Inflammatory macrophage treated with lipopolysaccharide for 1 hour (primary cell): ENCODE results near the gene CAMK2N2.
A peak's percentile ranks its signal among the peaks of the same experiment; 100 is the strongest.

Experiments
- DNase-seq, 2 donors: peaks; one replicate each; pipeline ENCODE4 v3.0.0-alpha.2; 2020 to 2022

Gene CAMK2N2

DNA sequence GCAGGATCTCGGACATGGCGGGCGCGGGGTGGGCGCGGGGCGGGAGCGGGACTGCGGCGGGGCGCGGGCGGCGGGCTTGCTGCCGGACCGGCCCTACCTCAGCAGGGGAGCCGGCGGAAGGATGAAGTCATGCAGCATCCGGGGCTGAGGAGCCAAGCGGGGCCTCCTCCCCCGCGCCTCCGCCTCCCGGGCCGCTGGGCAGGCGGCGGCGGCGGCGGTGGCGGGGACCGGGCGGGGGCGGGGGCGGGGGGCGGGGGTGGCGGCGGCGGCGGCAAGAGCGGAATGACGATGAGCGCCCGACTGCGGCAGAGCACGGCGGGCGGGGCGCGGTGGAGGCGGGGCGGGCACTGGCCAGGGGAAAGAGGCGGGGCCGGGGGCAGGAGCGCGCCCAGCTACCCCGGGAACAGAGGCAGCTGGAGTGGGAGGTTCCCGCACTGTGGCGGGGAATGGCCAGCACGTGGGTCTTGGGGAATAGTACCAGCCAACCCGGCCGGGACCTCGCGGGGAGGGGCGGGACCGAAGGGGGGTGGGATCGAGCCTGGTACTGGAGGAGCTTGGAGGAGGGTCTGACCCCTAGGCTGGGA, at the start of gene CAMK2N2:
Gene CAMK2N2, minus strand, starts transcription at position 284 of the 584 bp plus-strand sequence. Its CDS starts 268 bp downstream, at position 16.
- peak; percentile 13 to 19 for DNase-seq

DNA sequence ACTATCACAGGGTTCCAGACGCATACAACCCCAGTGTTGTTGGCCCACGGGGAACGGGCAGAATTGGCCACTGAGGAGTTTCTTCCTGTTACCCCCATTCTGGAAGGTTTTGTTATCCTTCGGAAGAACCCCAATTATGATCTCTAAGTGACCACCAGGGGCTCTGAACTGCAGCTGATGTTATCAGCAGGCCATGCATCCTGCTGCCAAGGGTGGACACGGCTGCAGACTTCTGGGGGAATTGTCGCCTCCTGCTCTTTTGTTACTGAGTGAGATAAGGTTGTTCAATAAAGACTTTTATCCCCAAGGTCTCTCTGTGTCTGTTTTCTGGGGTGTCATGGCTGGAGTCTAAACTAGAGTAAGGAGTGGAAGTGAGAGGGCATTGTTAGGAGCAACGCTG, 47.4 kb upstream of the CAMK2N2 start:
- no peak for DNase-seq

DNA sequence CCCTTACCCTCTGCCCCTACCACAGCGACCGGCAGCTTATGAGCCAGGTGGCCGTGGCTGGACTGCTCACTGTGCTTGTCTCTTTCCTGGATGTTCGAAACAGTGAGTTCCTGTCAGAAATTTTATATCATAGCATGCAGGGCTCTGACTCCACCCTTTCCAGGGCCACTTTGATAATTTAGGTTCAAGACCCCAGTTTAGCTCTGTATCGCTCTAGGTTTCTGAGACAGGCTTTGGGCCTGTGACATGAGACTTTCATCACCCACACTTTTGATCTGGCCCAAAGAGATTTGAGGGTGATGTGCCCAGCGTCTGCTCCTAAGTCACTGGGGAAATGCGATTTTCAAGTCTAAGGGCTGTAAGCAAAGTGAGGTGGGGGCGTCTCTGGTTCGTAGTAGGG, 46.6 kb upstream of the CAMK2N2 start:
- no peak for DNase-seq

DNA sequence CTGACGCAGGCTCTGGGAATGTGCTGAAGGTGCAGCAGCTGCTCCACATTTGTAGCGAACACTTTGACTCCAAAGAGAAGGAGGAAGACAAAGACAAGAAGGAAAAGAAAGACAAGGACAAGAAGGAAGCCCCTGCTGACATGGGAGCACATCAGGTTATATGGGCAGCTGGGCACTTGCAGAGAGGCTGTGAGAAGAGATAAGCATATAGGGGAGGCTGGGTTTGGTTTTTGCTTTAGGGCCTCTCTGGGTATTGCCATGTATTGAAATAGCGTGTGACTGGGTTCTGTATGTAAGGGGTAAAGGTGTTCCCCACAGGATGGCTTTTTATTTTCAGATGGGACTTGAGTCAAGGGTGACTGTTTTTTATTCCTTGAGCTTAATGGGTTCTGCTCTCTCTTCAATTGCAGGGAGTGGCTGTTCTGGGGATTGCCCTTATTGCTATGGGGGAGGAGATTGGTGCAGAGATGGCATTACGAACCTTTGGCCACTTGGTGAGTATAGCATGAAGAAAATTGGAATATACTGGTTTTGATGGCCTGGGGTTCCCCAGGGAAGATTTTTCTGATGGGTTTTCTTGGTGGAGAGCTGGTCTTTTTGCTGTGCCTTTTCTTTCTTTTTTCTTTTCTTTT, 45.1 kb upstream of the CAMK2N2 start:
- DNase-seq, result no peak

DNA sequence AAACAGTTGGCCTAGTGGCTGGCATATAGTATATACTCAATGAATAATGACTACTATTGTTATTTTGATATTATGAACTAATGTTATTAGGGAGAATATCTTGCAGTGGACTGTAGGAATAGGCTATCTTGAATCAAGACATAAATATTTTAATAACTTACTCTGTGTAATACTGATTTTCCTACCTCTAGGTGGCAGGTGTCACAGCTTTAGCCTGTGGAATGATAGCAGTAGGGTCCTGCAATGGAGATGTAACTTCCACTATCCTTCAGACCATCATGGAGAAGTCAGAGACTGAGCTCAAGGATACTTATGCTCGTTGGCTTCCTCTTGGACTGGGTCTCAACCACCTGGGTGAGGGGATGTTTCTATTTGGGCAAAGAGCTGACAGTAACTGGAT, 44.2 kb upstream of the CAMK2N2 start:
- peak in 1 of 2 donors; percentile 11 for DNase-seq

DNA sequence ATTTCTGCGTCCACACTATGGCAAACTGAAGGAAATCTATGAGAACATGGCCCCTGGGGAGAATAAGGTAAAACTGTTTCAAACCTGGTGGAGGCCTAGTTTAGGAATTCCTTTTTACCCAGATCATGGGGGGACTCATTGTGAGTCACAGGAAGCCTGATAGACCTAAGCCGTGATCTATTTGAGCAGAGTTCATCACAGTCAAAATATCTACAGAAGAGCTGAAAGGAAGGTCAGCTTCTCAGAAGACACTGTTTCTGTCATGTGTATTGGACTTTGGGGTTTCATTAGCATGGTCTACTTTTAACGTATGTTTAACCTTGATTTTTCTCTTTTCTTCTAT, 39.0 kb upstream of the CAMK2N2 start:
- DNase-seq, result no peak

DNA sequence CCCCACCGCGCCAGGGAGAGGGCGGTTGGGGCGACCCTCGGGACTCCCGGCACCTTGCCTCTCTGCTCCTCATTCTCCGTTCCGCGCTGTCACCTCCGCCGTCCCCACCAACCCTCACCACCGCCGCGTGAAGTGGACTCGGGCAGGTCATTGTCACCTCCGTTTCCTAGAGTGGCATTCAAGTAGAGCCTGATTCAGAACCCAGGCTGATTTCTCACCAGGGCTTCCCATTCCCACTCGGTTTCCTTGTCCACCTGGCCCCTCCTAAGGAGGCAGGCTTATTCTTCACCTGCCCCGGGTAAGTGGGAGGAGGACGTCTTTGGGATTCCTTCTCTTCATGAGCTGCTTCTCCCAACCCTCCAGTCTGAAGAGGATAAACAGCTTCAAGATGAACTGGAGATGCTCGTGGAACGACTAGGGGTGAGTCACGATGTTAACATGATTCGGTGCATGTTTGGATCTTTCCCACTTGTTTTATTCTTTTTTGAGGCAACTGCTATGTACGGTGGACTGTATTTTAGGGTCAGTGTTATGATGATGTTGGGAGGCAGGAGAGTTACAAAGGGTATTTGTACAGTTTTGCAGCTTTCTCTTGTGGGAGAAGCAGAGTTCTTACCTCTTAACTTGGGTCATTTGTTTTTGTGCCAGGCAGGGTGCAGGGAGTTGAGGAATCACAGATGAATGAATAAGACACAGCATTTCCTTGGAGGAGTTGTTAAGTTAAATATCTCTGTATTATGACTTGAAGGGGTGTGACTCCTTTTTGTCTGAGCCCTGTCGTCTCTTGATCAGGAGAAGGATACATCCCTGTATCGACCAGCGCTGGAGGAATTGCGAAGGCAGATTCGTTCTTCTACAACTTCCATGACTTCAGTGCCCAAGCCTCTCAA, 38.4 kb upstream of the CAMK2N2 start:
- DNase-seq, result no peak

DNA sequence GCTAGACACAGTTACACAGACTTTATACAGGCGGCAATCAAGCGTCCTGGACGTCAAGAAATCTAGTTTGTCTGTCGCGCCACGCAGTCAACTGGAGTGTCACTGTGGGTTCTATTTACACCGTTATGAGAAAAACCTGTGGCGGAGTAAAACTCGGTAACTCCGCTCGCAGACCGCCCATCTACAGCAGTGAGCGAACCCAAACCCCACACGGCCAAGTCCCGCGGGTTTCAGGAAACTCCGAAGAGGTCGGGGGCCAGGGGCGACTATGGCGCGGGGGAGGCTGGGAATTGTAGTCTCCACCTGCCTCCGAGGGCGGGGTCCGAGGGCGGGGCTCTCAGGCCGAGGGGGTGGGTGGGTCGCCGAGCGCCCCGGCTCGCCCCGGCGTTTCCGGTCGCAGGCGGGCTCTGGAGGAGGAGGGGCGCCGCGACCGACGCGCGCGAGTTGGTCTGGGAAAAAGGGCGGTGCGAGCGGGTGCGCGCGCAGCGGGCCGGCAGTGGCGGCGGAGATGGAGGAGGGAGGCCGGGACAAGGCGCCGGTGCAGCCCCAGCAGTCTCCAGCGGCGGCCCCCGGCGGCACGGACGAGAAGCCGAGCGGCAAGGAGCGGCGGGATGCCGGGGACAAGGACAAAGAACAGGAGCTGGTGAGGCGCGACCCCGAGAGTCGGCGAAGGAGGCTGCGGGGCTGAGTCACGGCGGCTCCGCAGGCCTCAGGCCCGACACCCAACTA, 37.6 kb upstream of the CAMK2N2 start, which contains the start of gene PSMD2:
Gene PSMD2, plus strand, starts transcription at position 483 of the 729 bp plus-strand sequence. Its CDS starts 26 bp downstream, at position 509.
- DNase-seq, result peak; percentile 95 to 96

DNA sequence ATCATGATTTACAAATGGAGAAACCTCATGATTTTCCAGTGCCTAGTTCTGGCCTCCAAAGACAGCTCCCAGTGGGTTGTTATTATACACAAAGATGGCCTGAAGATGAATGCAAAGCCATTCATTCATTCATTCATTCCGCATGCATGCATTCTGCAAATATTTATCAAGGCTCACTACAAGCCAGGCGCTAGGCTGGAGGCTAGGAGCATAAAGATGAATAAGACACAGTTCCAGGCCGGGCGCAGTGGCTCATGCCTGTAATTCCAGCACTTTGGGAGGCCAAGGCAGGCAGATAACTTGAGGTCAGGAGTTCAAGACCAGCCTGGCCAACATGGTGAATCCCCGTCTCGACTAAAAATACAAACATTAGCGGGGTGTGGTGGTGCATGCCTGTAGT, 35.3 kb upstream of the CAMK2N2 start:
- DNase-seq, result no peak

DNA sequence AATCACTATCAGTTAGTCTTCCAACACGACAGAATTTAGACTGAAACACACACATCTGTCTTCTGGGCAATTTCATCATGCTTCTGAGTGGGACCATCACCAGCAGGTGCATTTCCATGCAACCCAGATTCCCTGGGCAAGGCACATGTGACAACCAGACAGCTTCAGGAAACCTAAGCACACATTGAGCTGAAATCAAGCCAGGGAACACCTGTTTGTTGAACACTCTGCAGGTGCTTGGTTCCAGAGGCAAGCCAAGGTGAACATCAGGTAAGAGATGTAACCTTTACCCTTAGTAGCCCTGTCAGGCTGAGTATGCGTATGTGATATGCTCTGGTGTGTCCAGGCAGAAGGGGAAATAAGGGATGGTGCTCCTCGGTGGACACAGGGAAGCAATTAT, 34.4 kb upstream of the CAMK2N2 start:
- no peak for DNase-seq

DNA sequence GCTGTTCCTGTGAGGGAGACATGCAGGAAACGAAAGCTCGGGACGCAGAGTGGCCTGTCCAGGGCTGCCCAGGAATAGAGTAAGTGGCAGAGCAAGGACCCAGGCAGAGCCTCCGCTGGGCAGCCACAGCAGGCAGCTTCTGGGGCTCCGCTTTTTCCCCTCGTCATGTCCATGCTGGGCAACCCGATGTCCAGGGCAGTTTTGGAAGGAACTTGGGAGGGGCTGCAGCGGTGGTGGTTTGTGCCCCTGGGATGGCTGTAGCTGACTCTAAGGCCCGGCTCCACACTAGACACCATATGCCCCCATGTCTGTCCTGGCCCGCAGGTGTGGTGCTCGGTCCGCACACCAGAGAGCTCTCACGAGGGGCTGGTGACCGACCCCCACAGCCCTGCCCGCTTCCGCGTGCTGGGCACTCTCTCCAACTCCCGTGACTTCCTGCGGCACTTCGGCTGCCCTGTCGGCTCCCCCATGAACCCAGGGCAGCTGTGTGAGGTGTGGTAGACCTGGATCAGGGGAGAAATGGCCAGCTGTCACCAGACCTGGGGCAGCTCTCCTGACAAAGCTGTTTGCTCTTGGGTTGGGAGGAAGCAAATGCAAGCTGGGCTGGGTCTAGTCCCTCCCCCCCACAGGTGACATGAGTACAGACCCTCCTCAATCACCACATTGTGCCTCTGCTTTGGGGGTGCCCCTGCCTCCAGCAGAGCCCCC, 30.5 kb upstream of the CAMK2N2 start:
- DNase-seq, result no peak

DNA sequence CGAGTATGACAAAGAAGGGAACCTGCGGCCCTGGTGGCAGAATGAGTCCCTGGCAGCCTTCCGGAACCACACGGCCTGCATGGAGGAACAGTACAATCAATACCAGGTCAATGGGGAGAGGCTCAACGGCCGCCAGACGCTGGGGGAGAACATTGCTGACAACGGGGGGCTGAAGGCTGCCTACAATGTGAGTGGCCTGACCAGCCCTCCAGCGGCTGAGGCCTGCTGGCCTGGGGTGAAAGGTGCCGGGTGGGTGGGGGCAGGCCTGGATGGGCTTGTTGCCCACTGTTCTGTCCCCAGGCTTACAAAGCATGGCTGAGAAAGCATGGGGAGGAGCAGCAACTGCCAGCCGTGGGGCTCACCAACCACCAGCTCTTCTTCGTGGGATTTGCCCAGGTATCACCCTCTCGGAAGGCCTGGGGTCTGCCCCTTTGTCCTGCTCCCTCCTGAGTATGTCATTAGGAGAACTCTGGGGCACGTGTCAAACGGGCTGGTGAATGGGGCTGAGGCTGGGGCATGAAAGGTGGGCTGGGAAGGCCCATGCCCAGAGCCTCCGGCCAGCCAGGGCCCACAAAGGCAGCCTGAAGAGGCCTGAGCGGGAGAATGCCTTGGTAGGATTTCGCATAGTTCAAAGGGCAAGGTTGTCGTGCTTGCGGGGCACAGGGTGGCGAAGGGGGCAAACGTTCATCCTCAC, 29.8 kb upstream of the CAMK2N2 start:
- DNase-seq, result no peak

DNA sequence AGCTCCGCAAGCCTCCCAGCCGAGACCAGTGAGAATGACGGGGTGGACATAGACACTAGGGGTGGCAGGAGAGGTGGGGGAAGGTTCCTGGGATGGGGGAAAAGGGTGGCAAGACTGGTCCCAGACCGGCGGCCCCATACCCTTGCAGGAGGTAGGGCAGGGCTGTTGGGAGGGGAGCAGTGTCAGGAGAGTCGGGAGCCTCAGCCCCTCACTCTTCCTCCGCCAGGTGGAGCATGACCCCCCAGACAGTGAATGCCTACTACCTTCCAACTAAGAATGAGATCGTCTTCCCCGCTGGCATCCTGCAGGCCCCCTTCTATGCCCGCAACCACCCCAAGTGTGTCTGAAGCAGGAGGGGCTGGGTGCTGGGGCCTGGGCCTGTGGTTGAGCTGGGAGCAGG, 29.0 kb upstream of the CAMK2N2 start:
- DNase-seq, result no peak

DNA sequence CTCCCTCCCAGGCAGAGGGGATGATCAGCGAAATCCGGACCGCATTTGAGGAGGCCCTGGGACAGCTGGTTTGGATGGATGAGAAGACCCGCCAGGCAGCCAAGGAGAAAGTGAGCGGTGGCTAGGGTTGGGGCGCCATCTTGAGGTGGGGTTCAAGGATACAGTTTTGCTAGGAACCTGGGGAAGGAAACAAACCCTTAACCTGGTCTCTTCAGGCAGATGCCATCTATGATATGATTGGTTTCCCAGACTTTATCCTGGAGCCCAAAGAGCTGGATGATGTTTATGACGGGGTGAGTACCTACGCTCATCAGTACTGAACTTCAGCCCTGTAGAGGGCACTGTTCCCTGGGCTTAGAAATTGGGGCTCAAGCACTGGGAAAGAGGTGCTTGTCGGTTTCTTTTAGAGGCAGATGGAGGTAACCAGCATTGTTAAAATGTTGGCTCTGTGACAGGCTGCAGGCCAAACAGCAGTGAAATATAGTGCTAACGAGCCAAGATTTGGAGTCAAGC, 28.1 kb upstream of the CAMK2N2 start:
- DNase-seq, result peak; percentile 15 to 67

DNA sequence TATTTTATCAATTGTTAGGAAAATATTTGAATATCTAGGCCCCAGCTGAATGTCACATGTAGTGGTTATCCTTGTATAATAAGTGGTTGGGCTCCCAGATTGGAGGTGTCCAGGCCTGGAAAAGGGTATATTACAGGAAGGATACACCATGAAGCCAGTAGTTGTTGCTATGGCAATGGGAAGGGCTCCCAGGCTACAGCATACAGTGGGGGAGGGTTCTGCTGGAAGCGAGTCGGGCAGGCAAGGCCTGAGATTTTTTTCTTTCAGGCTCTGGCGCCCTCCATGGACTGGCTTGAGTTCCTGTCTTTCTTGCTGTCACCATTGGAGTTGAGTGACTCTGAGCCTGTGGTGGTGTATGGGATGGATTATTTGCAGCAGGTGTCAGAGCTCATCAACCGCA, 23.3 kb upstream of the CAMK2N2 start:
- peak in 1 of 2 donors; percentile 13 for DNase-seq

DNA sequence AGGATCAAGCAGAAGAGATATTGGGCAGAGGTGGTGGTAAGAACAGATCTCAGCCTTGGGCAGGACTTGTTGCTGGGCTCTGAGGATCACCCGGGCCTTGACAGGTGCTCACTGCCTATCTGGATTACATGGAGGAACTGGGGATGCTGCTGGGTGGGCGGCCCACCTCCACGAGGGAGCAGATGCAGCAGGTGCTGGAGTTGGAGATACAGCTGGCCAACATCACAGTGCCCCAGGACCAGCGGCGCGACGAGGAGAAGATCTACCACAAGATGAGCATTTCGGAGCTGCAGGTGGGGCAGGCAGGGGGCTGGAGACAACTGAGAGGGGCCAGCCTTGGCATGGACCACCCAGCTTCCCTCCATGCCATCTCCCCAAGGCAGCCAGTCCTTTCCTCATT, 22.3 kb upstream of the CAMK2N2 start:
- DNase-seq, result no peak

DNA sequence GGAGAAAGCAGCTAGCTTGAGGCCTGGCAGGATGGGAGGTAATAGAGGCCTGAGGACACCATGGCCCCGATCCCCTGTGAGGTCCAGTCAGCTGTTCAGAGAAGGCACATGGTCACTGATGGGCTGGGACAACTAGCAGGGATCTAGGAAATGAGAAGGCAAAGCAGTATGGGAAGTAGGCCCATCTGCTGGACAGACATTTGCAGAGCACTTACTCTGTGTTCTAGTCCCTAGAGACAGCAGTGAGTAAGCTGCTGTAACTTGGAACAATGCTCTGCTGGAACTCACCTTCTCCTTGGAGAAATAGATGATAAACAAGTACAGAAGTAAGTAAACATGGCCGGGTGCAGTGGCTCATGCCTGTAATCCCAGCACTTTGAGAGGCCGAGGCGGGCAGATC, 21.6 kb upstream of the CAMK2N2 start:
- DNase-seq, result no peak

DNA sequence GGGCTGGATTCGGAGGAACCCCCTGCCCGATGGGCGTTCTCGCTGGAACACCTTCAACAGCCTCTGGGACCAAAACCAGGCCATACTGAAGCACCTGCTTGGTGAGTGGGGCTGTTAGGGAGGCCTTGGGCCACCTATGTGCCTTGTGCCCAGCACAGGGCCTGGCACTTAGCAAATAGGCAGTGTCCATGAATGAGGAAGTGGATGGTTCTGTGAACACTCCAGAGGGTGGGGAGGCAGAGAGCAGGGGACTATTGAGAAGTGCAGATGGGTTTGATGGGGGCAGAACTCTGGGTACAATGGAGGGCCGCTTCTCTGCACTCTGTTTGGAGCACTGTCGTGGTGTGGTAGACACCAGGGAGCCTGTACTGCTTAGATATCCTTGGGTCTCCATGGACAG, 16.0 kb upstream of the CAMK2N2 start:
- DNase-seq, result no peak

DNA sequence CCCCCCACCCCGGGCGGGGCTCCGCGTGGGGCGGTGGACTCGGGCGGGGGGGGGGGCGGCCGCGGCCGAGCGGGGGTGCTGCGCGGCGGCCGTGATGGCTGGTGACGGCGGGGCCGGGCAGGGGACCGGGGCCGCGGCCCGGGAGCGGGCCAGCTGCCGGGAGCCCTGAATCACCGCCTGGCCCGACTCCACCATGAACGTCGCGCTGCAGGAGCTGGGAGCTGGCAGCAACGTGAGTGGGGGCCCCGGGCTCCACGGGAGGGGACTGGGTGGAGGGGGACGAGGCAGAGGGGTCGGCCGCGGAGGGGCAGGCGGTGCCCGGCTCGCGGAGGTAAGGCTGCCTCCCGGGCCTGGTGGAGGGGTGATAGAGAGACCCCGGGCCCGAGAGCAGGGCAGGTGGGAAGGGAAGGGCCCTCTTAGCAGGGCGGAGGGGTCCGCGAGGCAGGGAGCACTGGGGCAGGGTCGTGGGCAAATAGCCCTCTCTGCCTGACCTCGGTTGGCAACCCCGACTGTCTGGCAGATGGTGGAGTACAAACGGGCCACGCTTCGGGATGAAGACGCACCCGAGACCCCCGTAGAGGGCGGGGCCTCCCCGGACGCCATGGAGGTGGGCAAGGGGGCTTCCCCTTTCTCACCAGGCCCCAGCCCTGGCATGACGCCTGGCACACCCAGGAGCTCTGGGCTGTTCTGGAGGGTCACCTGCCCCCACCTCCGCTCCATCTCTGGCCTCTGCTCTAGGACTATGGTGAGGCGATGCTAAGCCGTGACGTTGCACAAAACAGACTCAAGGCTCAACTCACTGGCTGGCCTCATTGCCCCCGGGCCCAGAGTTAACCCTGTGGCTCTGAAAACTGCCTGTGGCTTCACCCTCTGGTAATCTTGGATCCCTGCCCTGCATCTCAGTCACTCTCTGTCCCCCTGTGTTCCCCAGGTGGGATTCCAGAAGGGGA, 14.9 kb upstream of the CAMK2N2 start, which contains the start of gene ECE2:
Gene ECE2, plus strand, starts transcription at position 62 of the 950 bp plus-strand sequence. Its CDS starts 132 bp downstream, at position 194.
- DNase-seq, result no peak

DNA sequence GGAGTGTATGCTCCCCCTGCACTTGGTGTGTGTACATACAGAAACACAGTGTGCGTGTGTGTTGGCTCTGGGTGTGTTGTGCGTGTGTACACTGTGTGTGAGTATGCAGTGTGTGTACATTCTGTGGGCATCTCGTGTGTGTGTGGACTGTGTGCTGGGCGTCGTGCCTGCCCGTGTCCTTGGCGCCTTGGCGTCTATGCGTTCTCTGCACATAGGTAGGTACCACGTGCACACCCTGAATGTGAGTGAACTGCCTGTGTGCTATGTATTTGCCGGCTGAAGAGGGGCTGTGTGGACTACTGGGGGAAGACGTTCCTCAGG, 14.0 kb upstream of the CAMK2N2 start:
- DNase-seq, result no peak

DNA sequence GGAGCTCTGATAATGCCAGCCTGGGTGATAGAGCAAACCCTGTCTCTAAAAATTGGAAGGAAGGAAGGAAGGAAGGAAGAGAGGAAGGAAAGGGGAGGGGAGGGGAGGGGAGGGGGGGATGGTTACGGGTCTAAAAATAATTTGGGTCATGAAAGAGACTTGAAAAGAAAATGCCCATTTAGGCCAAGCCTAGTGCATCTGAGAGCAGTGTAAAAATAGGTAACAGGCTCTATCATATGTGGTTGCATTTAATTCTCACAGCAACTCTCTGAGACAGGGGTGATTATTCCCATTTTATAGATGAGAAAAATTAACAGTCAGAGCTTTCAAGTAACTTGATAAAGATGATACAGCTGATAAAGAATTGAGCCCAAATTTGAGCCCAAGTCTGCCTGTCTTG, 10.9 kb upstream of the CAMK2N2 start:
- DNase-seq, result no peak
